ENCODE measurements around the gene MEPCE. TPM values are rescaled to one million over a fixed set of nuclear protein-coding genes. Genes with fewer than 3 reads are reported as not detected.

The MEPCE gene
- total and polyA plus RNA-seq, 10 of the 15 experiments (the other 5 are each of a cell fraction or from before 2014, with no cell fraction given) = 8.2 to 48.0 (median 22.1) TPM

GRCh38 chr7:100469227-100470044 lies 39.8 kb downstream of the MEPCE start:
- Histone ChIP-seq H3K4me2 (ENCODE audit: control insufficient read depth, insufficient read depth) (no peak overlapping the region), H3K79me2 (ENCODE audit: control insufficient read depth, insufficient read depth, low read length) (peaks cover 11% of the 10 kb centered on the region), H3K4me3 (no peak overlapping the region), H2AFZ (ENCODE audit: control insufficient read depth, low read depth, low read length) (no peak overlapping the region), H4K20me1 (ENCODE audit: control insufficient read depth, insufficient read depth) (no peaks in the 10 kb centered on the region), H3K4me1 (ENCODE audit: control insufficient read depth, insufficient read depth, low read length) (peaks cover 12% of the 10 kb centered on the region), H3K9ac (ENCODE audit: control insufficient read depth, insufficient read depth, low read length) (no peak overlapping the region), H3K27ac (ENCODE audit: control insufficient read depth, insufficient read depth) (no peak overlapping the region), H3K27me3 (replicated peaks in 1 of 2; ENCODE audit: control insufficient read depth in 2 of 2, insufficient read depth in 2 of 2, low read length in 1 of 2) (no peaks in the 10 kb centered on the region), H3K36me3 (ENCODE audit: control insufficient read depth in 2 of 2, insufficient read depth in 2 of 2, low read length in 1 of 2) (peaks cover 6 to 15% of the 10 kb centered on the region in 2 experiments; a peak in 3 of 4 replicates), H3K9me3 (replicated peaks; ENCODE audit: control insufficient read depth, insufficient read depth, low read length) (no peaks in the 10 kb centered on the region)
- SMC1A ChIA-PET (ENCODE audit: uncharacterized antibody, unreplicated experiment) = interaction anchor here (0.6 to 2.9 kb wide), 10 partner anchors 10 to 224 kb away, joined by 3 to 24 read pairs (median 3); partner anchors contain the start of gene TSC22D4
- in situ Hi-C loops (cut with MboI) (loop anchor here (5.0 to 25.0 kb wide), 4 partner anchors 88 to 385 kb away; partner anchors contain the start of genes GIGYF1 and SLC12A9), intact Hi-C loops (cut with micrococcal nuclease; ENCODE audit: unreplicated experiment) (loop anchor here (1.0 to 10.0 kb wide), 2 partner anchors 90 to 225 kb away; partner anchors contain the start of gene GIGYF1)
- POLR2A ChIA-PET = interaction anchor here (0.5 kb wide), 1 partner anchor 51 kb away, joined by 5 read pairs; no protein-coding TSS in a partner anchor
- BruUV-seq (replicated peaks) = no TSS peak
- WGBS (ENCODE audit: insufficient coverage, insufficient replicate concordance, low lambda C conversion rate, missing lambda C conversion rate) = 37% methylated on average over 12 of the region's 13 CpGs
- RAD21 ChIA-PET (ENCODE audit: unreplicated experiment) = interaction anchor here (0.6 to 2.8 kb wide), 8 partner anchors 13 to 90 kb away, joined by 3 to 24 read pairs (median 4); partner anchors contain the start of gene PPP1R35
- ATAC-seq (peak; percentile 94), FAIRE-seq (peak; percentile 75), DNase-seq (ENCODE audit: low read depth, low spot score) (no peak)
- CTCF ChIA-PET = interaction anchor here (0.7 to 3.5 kb wide), 21 partner anchors 9 to 337 kb away, joined by 3 to 50 read pairs (median 5); partner anchors contain the start of genes AGFG2, FBXO24, LRCH4 and TSC22D4
- TF ChIP-seq ZSCAN29 (IDR thresholded peaks at IDR 0.05) = no peak
- peak; percentile 54; the same call in 1 of the 2 replicates for TF ChIP-seq BACH1 (IDR thresholded peaks at IDR 0.05; ENCODE audit: borderline replicate concordance)
- TF ChIP-seq CTCF (IDR thresholded peaks at IDR 0.05 in 2 of 3, conservative IDR thresholded peaks at IDR 0.05 in 1 of 3; ENCODE audit: control insufficient read depth in 2 of 3, extremely low read depth in 1 of 3, insufficient read depth in 1 of 3, low read depth in 3 of 3, low read length in 3 of 3) = peak; percentile 95 to 96 (median 96)
- peak; percentile 33; the same call in 1 of the 2 replicates for TF ChIP-seq IKZF1 (conservative IDR thresholded peaks at IDR 0.05)
- no peak for TF ChIP-seq EGR1 (IDR thresholded peaks at IDR 0.05; ENCODE audit: borderline replicate concordance in 1 of 2, low read depth in 2 of 2, low read length in 2 of 2)
- no peak for TF ChIP-seq CREB1 (IDR thresholded peaks at IDR 0.05; ENCODE audit: low read depth)
- TF ChIP-seq RAD21 (IDR thresholded peaks at IDR 0.05; ENCODE audit: insufficient read depth, low read depth, low read length) = peak; percentile 85
- 0 out of 2 replicates have a peak, but pooled peaks have one; percentile 16 for TF ChIP-seq IRF4 (IDR thresholded peaks at IDR 0.05; ENCODE audit: low read depth, low read length)
- 0 out of 2 replicates have a peak, but pooled peaks have one; percentile 21 for TF ChIP-seq NR2F1 (conservative IDR thresholded peaks at IDR 0.05)
- TF ChIP-seq, protein P1, sequence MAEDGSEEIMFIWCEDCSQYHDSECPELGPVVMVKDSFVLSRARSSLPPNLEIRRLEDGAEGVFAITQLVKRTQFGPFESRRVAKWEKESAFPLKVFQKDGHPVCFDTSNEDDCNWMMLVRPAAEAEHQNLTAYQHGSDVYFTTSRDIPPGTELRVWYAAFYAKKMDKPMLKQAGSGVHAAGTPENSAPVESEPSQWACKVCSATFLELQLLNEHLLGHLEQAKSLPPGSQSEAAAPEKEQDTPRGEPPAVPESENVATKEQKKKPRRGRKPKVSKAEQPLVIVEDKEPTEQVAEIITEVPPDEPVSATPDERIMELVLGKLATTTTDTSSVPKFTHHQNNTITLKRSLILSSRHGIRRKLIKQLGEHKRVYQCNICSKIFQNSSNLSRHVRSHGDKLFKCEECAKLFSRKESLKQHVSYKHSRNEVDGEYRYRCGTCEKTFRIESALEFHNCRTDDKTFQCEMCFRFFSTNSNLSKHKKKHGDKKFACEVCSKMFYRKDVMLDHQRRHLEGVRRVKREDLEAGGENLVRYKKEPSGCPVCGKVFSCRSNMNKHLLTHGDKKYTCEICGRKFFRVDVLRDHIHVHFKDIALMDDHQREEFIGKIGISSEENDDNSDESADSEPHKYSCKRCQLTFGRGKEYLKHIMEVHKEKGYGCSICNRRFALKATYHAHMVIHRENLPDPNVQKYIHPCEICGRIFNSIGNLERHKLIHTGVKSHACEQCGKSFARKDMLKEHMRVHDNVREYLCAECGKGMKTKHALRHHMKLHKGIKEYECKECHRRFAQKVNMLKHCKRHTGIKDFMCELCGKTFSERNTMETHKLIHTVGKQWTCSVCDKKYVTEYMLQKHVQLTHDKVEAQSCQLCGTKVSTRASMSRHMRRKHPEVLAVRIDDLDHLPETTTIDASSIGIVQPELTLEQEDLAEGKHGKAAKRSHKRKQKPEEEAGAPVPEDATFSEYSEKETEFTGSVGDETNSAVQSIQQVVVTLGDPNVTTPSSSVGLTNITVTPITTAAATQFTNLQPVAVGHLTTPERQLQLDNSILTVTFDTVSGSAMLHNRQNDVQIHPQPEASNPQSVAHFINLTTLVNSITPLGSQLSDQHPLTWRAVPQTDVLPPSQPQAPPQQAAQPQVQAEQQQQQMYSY (CRISPR knock-in tag; IDR thresholded peaks at IDR 0.05) = no peak
- TF ChIP-seq SMARCA5 (IDR thresholded peaks at IDR 0.05) = peak; percentile 33; the same call in 1 of the 2 replicates
- no peak for TF ChIP-seq PAX5 (IDR thresholded peaks at IDR 0.05; ENCODE audit: borderline replicate concordance, low read depth, low read length)
- no peak for TF ChIP-seq KAT2A (conservative IDR thresholded peaks at IDR 0.05; ENCODE audit: control insufficient read depth, low read depth, low read length)
- peak; percentile 55; the same call in 1 of the 2 replicates for TF ChIP-seq YY1 (IDR thresholded peaks at IDR 0.05; ENCODE audit: low read depth, low read length)
- TF ChIP-seq RUNX3 (IDR thresholded peaks at IDR 0.05; ENCODE audit: low read length) = no peak
- peak; percentile 72; the same call in 1 of the 2 replicates for TF ChIP-seq HDGF (IDR thresholded peaks at IDR 0.05)
- peak; percentile 25; the same call in 1 of the 2 replicates for TF ChIP-seq POLR2AphosphoS5 (IDR thresholded peaks at IDR 0.05; ENCODE audit: low read length)
- peak; percentile 21 for TF ChIP-seq RELA (IDR thresholded peaks at IDR 0.05; ENCODE audit: borderline replicate concordance, partially characterized antibody)

Data from GM12878 (cell line).